Prostate gland (tissue), 2 donors: ENCODE measurements around the gene EDRF1.

Experiments
- CTCF ChIP-seq, 4 experiments: fragments of 200-600 bp in 2 of 4; fragments of 450-650 bp in 2 of 4; sonication (generic) in 2 of 4; IDR thresholded peaks; 1 replicate in 3 of 4; 2 replicates in 1 of 4; pipeline ENCODE4 v1.5.1; 2016 to 2019; ENCODE audit warnings: antibody characterized with exemption in 4 of 4, mild to moderate bottlenecking in 2 of 4, moderate library complexity in 2 of 4
- POLR2A ChIP-seq: fragments of 450-650 bp; IDR thresholded peaks from one replicate; pipeline ENCODE4 v1.6.1; 2016; ENCODE audit warnings: antibody characterized with exemption, mild to moderate bottlenecking
- POLR2AphosphoS5 ChIP-seq: sonication (generic); formaldehyde crosslinking; IDR thresholded peaks from one replicate; pipeline ENCODE4 v1.6.1; 2017; ENCODE audit warnings: antibody characterized with exemption

GRCh38 chr10:125738206-125738605 lies 18.7 kb downstream of the EDRF1 start:
- TF ChIP-seq POLR2AphosphoS5 = no peak
- no peak for TF ChIP-seq CTCF (IDR thresholded peaks at IDR 0.05)
- TF ChIP-seq POLR2A = no peak
